ENCODE results near the gene ITIH2.
A peak's percentile ranks its signal among the peaks of the same experiment; 100 is the strongest.

Gene ITIH2

DNA sequence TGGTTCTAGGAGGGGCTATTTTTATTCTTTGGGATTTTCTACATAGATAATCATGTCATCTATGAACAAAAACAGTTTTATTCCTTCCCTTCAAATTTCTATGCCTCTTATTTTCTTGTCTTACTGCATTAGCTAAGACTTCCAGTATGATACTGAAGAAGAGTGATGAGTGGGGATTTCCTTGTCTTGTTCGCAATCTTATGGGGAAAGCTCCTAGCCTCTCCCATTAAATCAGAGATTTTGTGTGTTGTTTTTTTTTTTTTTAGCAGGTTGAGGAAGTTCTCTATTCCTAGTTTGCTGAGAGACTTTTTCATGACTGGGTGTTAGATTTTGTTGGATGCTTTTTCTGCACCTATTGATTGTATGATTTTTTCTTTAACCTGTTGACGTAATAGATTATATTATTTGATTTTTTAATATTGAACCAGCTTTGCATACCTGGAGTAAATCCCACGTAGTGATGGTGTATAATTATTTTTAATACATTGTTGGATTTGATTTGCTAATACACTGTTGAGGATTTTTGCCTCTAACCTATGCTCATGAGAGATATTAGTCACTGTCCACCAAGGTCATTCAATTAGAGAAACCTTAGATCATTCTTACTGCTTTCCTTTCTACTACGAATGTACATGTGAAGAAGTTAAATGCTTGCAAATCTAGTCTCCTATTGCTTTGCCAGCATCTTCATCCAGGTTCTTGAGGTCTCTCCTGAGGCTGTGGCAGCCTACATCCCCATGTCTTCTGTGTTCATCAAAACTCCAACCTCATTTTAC lies 91.3 kb downstream of the ITIH2 start:
- peaks cover 41% of the 10 kb centered on the region for H3K4me1 ChIP-seq (ENCODE audit: insufficient read depth, low read length, poor library complexity, severe bottlenecking)

DNA sequence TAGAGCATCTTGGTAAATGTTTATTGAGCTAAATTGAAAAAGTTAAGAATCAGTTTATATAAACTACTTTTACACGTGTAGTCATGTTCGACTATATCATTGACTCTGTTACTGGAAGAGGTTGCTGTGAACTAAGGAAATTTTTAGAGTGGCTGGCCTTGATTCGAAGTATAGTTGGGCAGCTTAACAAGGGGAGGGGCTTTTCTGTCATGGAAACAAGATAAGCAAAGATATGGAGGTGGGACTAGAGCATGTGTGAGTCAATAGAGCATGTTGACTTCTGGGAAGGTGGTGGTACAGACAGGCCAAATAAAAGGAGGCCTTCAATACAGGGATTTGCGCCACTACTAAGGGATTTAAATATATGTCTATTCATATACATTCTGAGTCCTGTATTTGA lies 92.5 kb downstream of the ITIH2 start:
- peaks cover 29% of the 10 kb centered on the region for H3K4me1 ChIP-seq (ENCODE audit: insufficient read depth, low read length, poor library complexity, severe bottlenecking)
- H3K36me3 ChIP-seq (ENCODE audit: insufficient read depth, low read length), result peaks cover 31% of the 10 kb centered on the region
- no peak overlapping the region for H2AFZ ChIP-seq (ENCODE audit: low read length)
- no peaks in the 10 kb centered on the region for H3K27me3 ChIP-seq (ENCODE audit: insufficient read depth, low read length, poor library complexity, severe bottlenecking)
- no peak overlapping the region for H3K9ac ChIP-seq (ENCODE audit: low read depth, low read length, poor library complexity, severe bottlenecking)
- no peak overlapping the region for H3K4me3 ChIP-seq (ENCODE audit: low read length, poor library complexity, severe bottlenecking)
- no peaks in the 10 kb centered on the region for H3F3A ChIP-seq (ENCODE audit: low read depth)
- H4K20me1 ChIP-seq (ENCODE audit: insufficient read depth, low read length, poor library complexity, severe bottlenecking), result peaks cover 61% of the 10 kb centered on the region
- peaks cover 66% of the 10 kb centered on the region for H3K79me2 ChIP-seq (ENCODE audit: insufficient read depth, low read length)
- no peaks in the 10 kb centered on the region for H3K9me2 ChIP-seq (replicated peaks; ENCODE audit: low read depth, low read length)
- no peak overlapping the region for H3K4me2 ChIP-seq (ENCODE audit: low read depth, low read length, poor library complexity, severe bottlenecking)
- no peak for TF ChIP-seq EZH2phosphoT487 (IDR thresholded peaks at IDR 0.05; ENCODE audit: borderline replicate concordance)
- TF ChIP-seq, protein P1, sequence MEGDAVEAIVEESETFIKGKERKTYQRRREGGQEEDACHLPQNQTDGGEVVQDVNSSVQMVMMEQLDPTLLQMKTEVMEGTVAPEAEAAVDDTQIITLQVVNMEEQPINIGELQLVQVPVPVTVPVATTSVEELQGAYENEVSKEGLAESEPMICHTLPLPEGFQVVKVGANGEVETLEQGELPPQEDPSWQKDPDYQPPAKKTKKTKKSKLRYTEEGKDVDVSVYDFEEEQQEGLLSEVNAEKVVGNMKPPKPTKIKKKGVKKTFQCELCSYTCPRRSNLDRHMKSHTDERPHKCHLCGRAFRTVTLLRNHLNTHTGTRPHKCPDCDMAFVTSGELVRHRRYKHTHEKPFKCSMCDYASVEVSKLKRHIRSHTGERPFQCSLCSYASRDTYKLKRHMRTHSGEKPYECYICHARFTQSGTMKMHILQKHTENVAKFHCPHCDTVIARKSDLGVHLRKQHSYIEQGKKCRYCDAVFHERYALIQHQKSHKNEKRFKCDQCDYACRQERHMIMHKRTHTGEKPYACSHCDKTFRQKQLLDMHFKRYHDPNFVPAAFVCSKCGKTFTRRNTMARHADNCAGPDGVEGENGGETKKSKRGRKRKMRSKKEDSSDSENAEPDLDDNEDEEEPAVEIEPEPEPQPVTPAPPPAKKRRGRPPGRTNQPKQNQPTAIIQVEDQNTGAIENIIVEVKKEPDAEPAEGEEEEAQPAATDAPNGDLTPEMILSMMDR (conservative IDR thresholded peaks at IDR 0.05; ENCODE audit: low read length), result no peak
- no peaks in the 10 kb centered on the region for H3K9me3 ChIP-seq (ENCODE audit: insufficient read depth, low read depth, low read length)

More for the DNA sequence above, 91.3 kb downstream of the ITIH2 start:
- peaks cover 23% of the 10 kb centered on the region for H3K36me3 ChIP-seq (ENCODE audit: insufficient read depth, low read length)
- no peak overlapping the region for H2AFZ ChIP-seq (ENCODE audit: low read length)
- H3K79me2 ChIP-seq (ENCODE audit: insufficient read depth, low read length), result peaks cover 77% of the 10 kb centered on the region
- H4K20me1 ChIP-seq (ENCODE audit: insufficient read depth, low read length, poor library complexity, severe bottlenecking), result peaks cover 73% of the 10 kb centered on the region
- H3K9me3 ChIP-seq (ENCODE audit: insufficient read depth, low read depth, low read length), result no peaks in the 10 kb centered on the region
- H3K4me2 ChIP-seq (ENCODE audit: low read depth, low read length, poor library complexity, severe bottlenecking), result peak overlapping the region; percentile 95
- H3K9me2 ChIP-seq (replicated peaks; ENCODE audit: low read depth, low read length), result no peaks in the 10 kb centered on the region
- H3K9ac ChIP-seq (ENCODE audit: low read depth, low read length, poor library complexity, severe bottlenecking), result no peak overlapping the region
- H3K4me3 ChIP-seq (ENCODE audit: low read length, poor library complexity, severe bottlenecking), result no peak overlapping the region
- no peak for TF ChIP-seq EZH2phosphoT487 (IDR thresholded peaks at IDR 0.05; ENCODE audit: borderline replicate concordance)
- TF ChIP-seq, protein P1 (conservative IDR thresholded peaks at IDR 0.05; ENCODE audit: low read length), result no peak
- no peaks in the 10 kb centered on the region for H3F3A ChIP-seq (ENCODE audit: low read depth)
- no peaks in the 10 kb centered on the region for H3K27me3 ChIP-seq (ENCODE audit: insufficient read depth, low read length, poor library complexity, severe bottlenecking)

DNA sequence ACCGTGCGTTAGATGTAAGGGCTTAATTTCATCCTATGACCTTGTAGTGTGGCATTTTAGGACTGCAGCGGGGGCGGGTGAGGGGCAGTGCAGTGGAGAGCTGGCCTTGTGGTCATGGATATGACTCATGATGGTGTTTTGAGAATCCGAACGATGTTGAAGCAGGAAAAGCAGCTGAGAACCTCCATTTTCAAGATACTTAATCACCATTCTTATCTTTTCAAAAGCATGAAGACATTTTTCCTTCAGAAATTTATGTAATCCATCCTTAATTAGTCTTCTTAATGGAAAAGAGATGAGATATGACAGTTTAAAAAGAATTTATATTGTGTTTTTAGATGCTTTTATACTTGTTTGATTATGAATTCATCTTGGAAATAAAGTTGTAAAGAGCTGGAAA lies 94.5 kb downstream of the ITIH2 start:
- Histone ChIP-seq H3K4me2 (ENCODE audit: low read depth, low read length, poor library complexity, severe bottlenecking) (no peak overlapping the region), H3K36me3 (ENCODE audit: insufficient read depth, low read length) (peaks cover 51% of the 10 kb centered on the region), H3K4me3 (ENCODE audit: low read length, poor library complexity, severe bottlenecking) (no peak overlapping the region), H3K79me2 (ENCODE audit: insufficient read depth, low read length) (peaks cover 46% of the 10 kb centered on the region), H3K27me3 (ENCODE audit: insufficient read depth, low read length, poor library complexity, severe bottlenecking) (no peaks in the 10 kb centered on the region), H3K9ac (ENCODE audit: low read depth, low read length, poor library complexity, severe bottlenecking) (no peak overlapping the region), H3K4me1 (ENCODE audit: insufficient read depth, low read length, poor library complexity, severe bottlenecking) (peaks cover 14% of the 10 kb centered on the region), H3K9me2 (replicated peaks; ENCODE audit: low read depth, low read length) (no peaks in the 10 kb centered on the region), H3F3A (ENCODE audit: low read depth) (no peaks in the 10 kb centered on the region), H4K20me1 (ENCODE audit: insufficient read depth, low read length, poor library complexity, severe bottlenecking) (peaks cover 43% of the 10 kb centered on the region), H2AFZ (ENCODE audit: low read length) (no peak overlapping the region), H3K9me3 (ENCODE audit: insufficient read depth, low read depth, low read length) (no peaks in the 10 kb centered on the region)
- no peak for TF ChIP-seq EZH2phosphoT487 (IDR thresholded peaks at IDR 0.05; ENCODE audit: borderline replicate concordance)
- TF ChIP-seq, protein P1 (conservative IDR thresholded peaks at IDR 0.05; ENCODE audit: low read length), result no peak

All from Loucy (cell line).